ENCODE data around the gene LRTM2.

LRTM2 gene

GRCh38 chr12:1844223-1844622 is 23.9 kb downstream of the LRTM2 start:
- no peak for DNase-seq

DNA sequence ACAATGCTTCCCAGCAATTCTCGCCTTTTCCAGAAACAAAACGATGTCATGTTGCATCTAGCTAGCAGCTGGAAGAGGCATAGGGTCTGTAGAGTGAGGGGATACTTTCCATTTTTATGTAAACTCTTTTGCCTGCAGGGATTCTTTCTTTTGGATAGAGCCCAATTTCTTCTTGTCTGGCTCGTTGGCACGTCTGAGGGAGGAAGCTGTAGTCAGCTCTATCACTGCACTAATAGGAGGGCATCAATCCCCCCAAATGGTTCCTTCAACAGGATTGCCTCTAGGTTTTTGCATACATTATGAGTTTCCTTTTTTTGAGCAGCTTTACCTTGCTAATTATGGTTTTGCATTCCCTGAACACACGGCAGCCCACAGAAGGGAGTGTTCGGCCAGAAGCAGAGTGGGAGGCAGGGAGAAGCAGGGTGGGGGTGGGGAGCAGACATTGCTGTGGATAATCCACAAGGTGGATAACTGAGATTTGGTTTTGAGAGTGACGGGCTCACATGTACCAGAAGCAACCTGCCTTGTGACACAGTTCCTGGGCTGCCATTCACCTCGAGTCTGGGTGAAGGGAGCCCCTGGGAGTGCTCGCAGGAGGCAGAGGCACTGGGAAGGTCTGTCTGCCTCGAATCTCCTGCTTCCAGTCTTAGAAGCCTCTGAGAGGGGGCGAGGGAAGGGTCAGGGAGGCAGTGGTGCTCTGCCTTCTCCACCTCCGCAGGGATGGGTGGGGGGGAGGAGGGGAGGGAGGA is 24.5 kb downstream of the LRTM2 start:
- DNase-seq = no peak

DNA sequence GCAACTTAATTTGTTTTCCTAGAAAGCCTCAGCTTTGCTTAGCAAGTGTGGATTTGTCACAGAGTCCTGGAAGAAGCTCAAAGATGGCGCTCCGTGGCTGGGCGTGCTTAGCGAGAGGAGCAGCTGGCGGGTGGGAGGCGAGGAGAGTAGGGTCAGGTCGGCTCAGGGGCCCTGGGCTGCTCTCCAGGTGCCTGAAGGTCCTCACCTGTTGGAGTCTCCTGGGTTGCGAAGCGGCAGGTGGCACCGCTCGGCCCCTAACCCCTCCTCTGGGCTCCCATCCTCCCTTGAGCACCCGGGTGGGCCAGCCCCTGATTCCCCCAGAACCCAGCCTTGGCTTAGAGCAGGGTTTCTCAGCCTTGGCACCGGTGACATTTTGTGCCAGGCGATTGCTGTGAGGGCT is 25.1 kb downstream of the LRTM2 start:
- no peak for DNase-seq

GRCh38 chr12:1845886-1846285 is 25.5 kb downstream of the LRTM2 start:
- no peak for DNase-seq

DNA sequence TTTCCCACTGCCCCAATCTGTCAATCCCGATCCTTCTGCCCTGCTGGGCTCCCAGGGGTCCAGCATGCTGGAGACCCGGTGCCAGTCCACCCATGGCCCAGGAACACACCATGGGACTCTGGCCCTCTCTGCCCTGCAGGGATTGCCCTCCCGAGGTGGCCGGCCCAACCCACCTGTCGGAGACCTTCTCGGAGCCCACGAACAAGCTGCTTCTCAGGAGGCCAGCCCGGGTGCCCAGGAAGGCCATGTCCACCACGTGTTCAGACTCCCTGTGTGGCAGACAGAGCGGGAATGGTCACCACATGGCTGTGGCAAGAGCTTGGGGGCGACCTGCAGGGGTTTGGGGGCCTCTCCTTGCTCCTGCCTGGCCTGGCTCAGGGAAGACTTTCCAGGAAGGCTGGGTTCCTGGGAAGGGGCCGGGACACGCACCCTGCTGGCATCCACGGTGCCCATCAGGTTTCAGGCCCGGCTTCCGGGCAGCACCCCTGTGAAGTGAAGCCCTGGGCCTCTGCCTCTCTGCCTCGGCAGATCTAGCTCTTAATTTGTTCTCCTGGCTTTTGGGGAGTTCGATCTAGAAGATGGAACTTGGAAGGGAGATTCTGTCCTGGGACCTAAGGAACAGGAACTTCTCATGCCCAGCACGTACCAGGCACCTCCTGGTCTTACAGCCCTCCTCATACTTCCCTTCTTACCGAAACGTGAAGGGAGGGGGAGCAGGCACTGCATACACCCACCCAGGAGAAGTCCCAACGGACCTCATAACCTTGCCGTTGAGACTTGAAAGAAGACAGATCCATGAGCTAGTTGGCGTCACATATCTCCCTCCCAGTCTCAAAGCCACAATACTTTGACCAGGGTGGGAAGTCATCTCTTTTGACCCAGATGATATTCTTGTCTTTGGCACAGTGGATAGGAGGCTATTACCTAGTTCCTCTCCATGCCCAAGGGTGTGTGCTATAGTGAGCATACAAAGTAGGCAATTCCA is 26.3 kb downstream of the LRTM2 start:
- DNase-seq = no peak

DNA sequence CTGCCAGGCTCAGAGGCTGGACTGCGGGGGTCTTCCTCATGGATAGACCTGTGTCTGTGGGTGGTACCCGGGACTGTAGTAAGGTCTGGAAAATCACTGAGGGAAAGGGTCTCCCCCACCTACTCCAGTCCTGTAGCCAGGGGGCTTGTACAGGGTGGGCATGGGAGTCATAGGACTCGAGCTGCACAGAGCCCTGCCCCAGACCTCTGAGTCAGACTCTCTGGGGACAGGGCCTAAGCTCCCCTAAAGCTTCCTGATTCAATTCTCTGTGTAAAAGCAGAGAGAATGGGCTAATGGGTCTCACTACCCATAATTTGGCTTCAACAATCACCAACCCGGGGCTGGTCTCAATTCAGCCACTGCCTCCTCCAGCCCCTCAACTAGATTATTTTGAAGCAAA is 27.0 kb downstream of the LRTM2 start:
- DNase-seq = no peak

DNA sequence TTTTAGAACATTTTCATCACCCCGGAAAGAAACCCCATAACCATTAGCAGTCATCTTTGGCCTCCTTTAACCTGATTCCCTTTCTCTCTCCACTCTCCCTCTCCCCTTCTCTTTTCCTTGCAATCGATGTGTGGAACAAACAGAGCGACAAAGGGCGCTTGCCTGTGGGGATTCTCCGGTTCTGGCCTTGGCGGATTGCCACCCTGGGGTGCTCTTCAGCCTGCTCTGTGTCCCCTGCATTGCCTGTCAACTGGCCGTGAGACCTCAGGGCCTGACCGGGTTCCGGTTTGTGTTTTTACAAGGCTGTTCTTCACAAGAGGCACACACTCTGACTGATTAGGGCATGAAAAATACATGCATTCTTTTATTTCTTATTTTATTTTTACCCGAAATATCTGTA is 27.8 kb downstream of the LRTM2 start:
- DNase-seq = no peak

GRCh38 chr12:1848745-1849144 is 28.4 kb downstream of the LRTM2 start:
- peak; percentile 96 for DNase-seq

DNA sequence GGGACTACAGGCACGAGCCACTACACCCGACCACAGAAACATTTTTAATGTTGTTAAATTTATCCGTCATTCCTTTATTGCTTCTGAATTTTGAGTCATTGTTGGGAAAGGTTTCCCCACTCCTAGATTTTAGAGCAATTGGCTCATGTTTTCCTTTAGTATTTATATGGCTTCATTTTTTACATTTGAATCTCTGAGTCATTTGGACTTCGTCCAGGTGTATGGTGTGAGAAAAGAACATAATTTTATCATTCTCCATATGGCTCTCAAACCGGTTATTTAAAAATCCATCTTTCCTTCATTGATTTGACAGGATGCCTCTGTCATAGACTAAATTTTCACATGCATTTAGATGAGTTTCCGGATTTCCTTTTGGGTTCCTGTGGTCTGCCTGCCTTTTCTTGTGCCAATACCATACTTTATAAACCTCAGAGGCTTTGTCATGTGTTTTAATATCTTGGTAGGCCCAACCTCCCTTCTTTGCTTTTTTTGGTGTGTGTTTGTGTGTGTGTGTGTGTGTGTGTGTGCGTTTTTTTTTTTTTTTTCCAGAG is 30.9 kb downstream of the LRTM2 start:
- peak; percentile 68 for DNase-seq

- no peak for DNase-seq
Observed at GRCh38 chr12:1852076-1852475, 31.7 kb downstream of the LRTM2 start.

DNA sequence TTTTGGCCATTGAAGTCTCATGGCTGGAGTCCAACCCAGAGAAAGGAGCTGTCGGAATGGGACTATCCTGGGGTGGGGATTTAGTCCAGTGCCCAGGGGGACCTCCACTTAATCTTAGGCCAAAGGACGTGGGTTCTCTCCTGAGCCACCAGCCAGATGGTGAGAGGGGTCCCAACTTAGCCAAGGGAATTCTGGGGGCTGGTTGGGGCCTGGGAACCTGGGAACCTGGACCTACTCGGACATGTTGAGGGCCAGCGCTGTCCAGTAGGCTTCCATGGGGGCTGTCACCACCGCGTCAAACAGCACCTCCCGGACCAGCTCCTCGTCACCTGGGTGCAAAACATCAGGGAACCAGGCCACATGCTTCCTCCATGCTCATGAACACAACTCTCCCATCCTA is 33.4 kb downstream of the LRTM2 start:
- DNase-seq = no peak

DNA sequence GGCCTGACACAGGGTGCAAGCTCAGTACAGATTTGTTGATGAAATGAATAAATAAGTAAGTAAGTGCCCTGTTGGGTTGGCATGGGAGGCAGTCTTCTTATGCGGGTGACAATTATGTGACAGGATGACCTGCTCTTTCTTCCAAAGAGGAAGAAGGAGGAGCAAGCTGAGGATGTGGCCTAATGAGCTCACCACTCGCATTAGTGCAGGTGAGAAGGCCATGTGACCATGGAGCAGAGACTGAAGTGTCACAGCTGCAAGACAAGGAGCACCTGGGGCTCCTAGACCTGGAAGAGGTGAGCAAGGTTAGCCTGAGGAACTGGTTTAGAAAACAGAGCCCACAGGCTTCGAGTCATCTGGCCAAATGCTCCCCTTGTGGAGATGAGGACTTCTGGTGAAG is 34.9 kb downstream of the LRTM2 start:
- DNase-seq = peak; percentile 36

- DNase-seq = no peak
Observed at GRCh38 chr12:1857086-1857485, 36.7 kb downstream of the LRTM2 start.

- DNase-seq = no peak
Observed at GRCh38 chr12:1857821-1858220, 37.5 kb downstream of the LRTM2 start.

DNA sequence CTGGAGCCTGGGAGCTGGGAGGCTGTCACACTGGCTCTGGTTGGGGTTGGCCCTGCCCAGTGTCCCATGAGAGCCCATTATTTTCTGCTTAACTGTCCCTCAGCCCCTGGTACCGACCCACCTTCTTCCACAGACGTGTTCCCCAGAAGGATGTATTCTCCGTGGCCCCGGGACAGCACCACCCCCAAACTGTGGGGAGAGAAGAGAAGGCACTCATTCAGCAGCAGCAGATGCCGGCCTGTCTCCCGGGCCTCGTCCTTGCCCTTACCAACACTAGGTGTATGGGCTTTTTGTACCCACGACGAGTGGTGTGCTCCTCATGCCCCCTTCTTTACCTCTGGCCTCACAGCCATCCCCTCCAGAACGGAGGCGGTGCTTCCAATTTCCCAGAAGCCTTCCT is 38.1 kb downstream of the LRTM2 start:
- DNase-seq = no peak

DNA sequence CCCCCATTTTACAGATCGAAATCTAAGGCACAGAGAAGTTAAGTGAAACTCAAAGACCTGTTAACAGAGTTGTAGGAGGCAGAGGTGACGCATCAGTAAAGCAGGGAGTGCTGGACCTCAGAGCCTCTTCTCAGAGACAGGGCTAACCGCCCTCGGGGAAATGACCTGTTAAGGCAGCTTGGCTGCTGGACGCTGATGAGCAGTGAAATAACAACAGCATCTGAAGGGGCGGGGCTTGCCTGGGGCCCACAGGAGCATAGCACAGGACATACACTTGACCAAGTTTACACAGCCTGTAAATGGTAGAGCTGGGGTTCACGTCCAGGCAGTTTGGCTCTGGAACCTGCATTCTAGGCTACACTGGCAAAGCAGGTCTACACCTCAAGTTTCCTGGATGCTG is 39.3 kb downstream of the LRTM2 start:
- no peak for DNase-seq

GRCh38 chr12:1862973-1863372 is 42.6 kb downstream of the LRTM2 start:
- DNase-seq = peak; percentile 73

- DNase-seq = no peak
Observed at GRCh38 chr12:1863823-1864222, 43.5 kb downstream of the LRTM2 start.

GRCh38 chr12:1864456-1864855 is 44.1 kb downstream of the LRTM2 start:
- DNase-seq = no peak

DNA sequence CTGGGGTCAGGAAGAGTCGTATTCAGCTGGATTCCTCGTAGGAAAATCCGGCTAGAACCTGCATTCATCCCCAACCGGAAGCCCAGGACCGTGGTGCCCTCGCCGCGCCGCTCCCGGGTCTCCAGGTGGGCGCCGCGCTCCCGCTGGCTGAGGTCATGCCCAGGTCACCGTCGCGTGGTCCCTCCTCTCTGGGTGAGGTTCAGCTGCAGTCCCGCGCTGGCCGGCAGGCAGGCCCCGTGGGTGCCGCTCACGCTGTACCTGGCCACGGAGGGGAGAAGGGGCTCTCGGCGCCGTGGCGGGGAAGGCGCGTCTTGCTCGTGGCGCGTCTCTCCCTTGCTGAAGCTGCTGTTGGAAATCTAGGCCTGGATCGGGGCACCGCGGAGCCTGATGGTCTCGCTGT is 44.5 kb downstream of the LRTM2 start:
- no peak for DNase-seq

DNA sequence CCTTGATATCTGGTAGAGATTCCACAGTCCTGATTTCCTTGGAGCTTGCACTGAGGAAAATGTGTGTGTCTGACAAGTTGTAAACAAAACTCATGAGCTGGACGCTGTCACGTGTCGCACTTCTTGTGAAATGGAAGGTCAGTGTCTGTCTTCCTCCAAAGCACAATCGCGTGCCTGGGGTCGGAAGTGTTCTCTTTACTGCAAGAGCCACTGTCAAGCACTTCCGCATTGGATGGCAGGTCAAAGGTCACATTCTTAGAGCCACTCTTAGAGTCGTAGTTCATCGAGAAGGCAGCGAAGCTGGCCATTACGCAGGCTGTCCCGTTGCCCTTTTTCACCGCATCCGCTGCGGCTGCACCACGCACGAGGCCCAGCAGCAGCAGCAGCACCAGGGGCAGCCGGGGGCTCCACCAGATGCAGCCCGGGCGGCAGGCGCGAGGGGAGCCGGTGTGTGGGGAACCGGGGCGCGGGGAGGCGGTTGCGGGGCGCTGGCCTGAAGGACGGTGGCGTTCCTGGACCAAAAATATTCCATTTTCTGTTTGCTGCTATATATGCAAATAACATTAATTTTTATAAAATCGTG is 45.0 kb downstream of the LRTM2 start:
- no peak for DNase-seq

- no peak for DNase-seq
Observed at GRCh38 chr12:1869145-1869544, 48.8 kb downstream of the LRTM2 start.

GRCh38 chr12:1870086-1870485 is 49.7 kb downstream of the LRTM2 start:
- no peak for DNase-seq

All from NCI-H2171 treated with DMSO at 0.1 percent for 48 hours (cell line).